Activated T-cell treated with anti-CD3 and anti-CD28 coated beads, Interleukin-2, amount 50 U/mL, for 24 hours (primary cell): ENCODE data around the gene TMC3.

Experiments used
- DNase-seq: peaks from one replicate; pipeline ENCODE4 v3.0.0-alpha.2; 2020
- H3K27ac Mint-ChIP-seq: 2 replicates; pipeline ENCODE4 v1.8.0; 2020; ENCODE audit warnings: mild to moderate bottlenecking, mixed read lengths
- H3K27me3 Mint-ChIP-seq: 2 replicates; pipeline ENCODE4 v1.8.0; 2020; ENCODE audit warnings: mixed read lengths
- H3K36me3 Mint-ChIP-seq: 2 replicates; pipeline ENCODE4 v1.8.0; 2020; ENCODE audit warnings: low read depth, mixed read lengths
- H3K4me1 Mint-ChIP-seq: 2 replicates; pipeline ENCODE4 v1.8.0; 2020; ENCODE audit warnings: low read depth, mixed read lengths
- H3K4me3 Mint-ChIP-seq: 2 replicates; pipeline ENCODE4 v1.8.0; 2020; ENCODE audit warnings: mild to moderate bottlenecking, moderate library complexity, mixed read lengths
- H3K9me3 Mint-ChIP-seq: 2 replicates; pipeline ENCODE4 v1.8.0; 2020; ENCODE audit warnings: mixed read lengths

TMC3 gene

DNA sequence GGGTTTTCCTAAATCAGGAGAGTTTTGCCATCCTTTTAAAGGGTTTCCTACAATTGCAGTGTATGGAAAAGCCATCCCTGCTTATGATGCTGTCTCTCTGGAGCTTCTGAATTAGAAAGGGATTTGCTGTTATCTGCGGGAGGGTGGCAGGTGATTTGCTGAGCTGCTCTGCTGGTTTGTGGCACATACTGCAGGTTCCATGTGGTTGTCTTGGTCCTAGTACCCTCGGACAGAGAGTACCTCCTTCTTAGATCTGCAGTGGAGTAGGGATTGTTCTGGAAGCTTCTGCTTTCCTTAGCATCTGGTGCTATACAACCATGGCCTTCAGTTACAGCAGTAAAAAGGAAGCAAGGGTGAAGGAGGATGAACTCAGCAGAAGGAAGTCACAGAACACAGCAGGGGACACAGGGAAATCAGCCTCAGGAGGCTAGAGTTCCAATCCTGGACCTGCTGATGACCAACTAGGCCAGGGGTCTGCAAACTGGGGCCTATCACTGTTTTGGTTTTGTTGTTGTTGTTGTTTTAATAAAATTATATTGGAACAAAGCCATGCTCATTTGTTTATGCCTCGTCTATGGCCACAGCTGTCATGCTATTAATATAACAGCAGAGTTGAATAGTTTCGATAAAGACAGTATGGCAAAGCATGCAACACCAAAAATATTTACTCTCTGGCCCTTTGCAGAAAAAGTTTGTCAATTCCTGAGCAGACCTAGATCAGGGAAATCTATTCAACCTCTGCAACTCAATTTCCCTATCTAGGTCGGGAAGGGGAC is 89.6 kb downstream of the TMC3 start:
- peaks cover 35% of the 10 kb centered on the region for H3K36me3 Mint-ChIP-seq
- peaks cover 80% of the 10 kb centered on the region for H3K4me1 Mint-ChIP-seq
- no peaks in the 10 kb centered on the region for H3K27me3 Mint-ChIP-seq
- H3K27ac Mint-ChIP-seq: peak overlapping the region; percentile 93
- H3K9me3 Mint-ChIP-seq: peaks cover 12% of the 10 kb centered on the region
- DNase-seq: no peak
- peak overlapping the region; percentile 77 for H3K4me3 Mint-ChIP-seq

DNA sequence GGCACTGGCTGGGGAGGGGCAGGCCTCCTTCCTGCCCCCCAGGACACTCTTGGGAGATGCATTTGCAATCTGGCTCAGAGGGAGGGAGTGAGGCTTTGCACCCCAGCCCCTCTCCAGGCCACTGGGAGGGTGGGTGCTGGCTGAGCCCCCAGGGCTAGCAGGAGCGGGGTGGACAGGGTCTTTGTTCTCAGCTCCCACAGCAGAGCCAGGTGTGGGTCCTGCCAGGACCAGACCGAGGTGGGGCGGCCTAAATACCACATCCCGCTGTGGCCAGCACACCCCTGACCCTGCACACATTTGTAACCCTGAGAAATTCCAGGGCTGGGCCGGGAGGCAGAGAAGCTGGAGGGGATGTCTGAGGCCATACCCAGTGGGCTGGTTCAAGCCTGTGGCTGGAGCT is 91.1 kb downstream of the TMC3 start:
- Mint-ChIP-seq H3K27me3 (no peaks in the 10 kb centered on the region), H3K9me3 (peaks cover 7% of the 10 kb centered on the region), H3K4me3 (no peak overlapping the region), H3K36me3 (peaks cover 37% of the 10 kb centered on the region), H3K27ac (no peak overlapping the region), H3K4me1 (peaks cover 76% of the 10 kb centered on the region)
- DNase-seq: peak; percentile 25

DNA sequence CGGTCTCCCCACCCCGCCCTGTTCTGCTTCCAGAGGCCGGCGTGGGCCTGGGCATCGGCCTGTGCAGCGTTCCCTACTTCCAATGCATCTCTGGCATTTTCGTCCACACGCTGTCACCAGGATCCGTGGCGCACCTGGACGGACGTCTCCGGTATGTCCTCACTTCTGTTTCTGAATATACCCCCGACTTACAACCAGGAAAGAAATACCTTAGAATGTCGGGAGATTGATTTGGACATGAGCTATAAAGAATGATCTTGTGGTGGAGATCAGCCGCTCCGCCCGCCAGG is 91.5 kb downstream of the TMC3 start:
- Mint-ChIP-seq H3K4me1 (peaks cover 74% of the 10 kb centered on the region), H3K36me3 (peaks cover 36% of the 10 kb centered on the region), H3K27ac (no peak overlapping the region), H3K4me3 (no peak overlapping the region), H3K27me3 (no peaks in the 10 kb centered on the region), H3K9me3 (peaks cover 7% of the 10 kb centered on the region)
- no peak for DNase-seq

DNA sequence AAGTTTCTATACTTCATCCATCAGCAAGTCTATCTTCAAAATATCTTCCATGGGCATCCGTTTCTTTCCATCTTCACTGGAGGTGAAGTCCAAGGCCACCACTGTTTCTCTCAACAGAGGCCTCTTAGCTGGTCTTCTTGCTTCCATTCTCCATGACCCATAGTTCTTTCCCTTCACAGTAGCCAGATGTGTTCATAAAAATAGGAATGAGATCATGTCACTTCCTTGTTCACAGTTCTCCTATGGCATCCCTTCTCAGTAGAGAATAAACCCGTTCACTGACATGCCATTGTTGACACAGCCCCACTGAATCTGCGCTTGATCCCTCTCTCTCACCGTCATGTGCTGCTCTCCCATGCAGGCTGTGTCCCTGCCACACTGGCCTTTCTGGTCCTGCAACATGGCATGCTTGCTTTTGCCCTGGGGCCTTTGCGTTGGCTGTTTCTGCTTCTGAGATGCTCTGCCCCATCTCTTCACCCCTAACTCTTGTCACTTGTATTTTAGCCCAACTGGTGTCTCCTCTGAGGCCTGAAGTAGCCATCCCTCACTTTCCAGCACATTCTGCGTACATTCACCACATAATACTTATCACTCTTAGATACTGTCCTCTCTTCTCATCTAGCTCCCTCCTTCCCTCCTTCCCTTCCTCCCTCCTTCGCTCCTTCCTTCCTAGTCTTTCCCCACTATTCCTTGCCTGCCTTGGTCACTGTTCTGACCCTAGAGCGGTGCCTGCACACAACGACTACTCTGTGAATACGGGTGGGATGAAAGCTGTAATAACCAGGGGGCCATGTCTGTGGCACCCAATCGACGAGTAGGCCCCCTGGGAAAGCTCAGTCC is 92.0 kb downstream of the TMC3 start:
- H3K4me3 Mint-ChIP-seq: no peak overlapping the region
- DNase-seq: peak; percentile 27
- H3K27me3 Mint-ChIP-seq: no peaks in the 10 kb centered on the region
- peaks cover 70% of the 10 kb centered on the region for H3K4me1 Mint-ChIP-seq
- H3K27ac Mint-ChIP-seq: no peak overlapping the region
- H3K36me3 Mint-ChIP-seq: peaks cover 36% of the 10 kb centered on the region
- peaks cover 8% of the 10 kb centered on the region for H3K9me3 Mint-ChIP-seq

DNA sequence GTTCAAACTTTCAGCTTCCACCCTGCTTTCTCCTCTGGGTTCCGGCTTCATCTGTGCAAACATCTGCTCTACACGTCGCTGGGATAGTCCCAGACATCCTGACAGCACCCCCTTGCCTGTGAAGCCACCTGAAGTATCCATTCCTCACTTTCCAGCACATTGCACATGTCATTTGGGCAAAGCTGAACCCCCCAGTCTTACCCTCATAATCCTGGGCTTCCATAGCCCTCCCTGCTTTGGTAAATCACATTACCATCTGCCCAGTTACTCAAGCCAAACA is 92.6 kb downstream of the TMC3 start:
- Mint-ChIP-seq H3K36me3 (peaks cover 40% of the 10 kb centered on the region), H3K9me3 (peaks cover 12% of the 10 kb centered on the region), H3K27me3 (no peaks in the 10 kb centered on the region), H3K27ac (peak overlapping the region; percentile 53), H3K4me3 (no peak overlapping the region), H3K4me1 (peaks cover 66% of the 10 kb centered on the region)
- DNase-seq: no peak
